HFFc6 (cell line): ENCODE results near the gene PPP1R10. TPM values are rescaled to one million over a fixed set of nuclear protein-coding genes. Genes with fewer than 3 reads are reported as not detected.

Experiments
- DNase-seq: peaks from one replicate; pipeline ENCODE4 v3.0.0-alpha.2; 2018
- H3K27ac Mint-ChIP-seq: 2 replicates; pipeline ENCODE4 v1.8.0; 2020; ENCODE audit warnings: mild to moderate bottlenecking, mixed read lengths
- H3K27me3 Mint-ChIP-seq: 2 replicates; pipeline ENCODE4 v1.8.0; 2021; ENCODE audit warnings: mild to moderate bottlenecking, moderate library complexity, mixed read lengths; ENCODE audit not compliant: insufficient read depth
- H3K36me3 Mint-ChIP-seq: 2 replicates; pipeline ENCODE4 v1.8.0; 2021; ENCODE audit warnings: low read depth, mixed read lengths
- H3K4me1 Mint-ChIP-seq: 2 replicates; pipeline ENCODE4 v1.8.0; 2020; ENCODE audit warnings: low read depth, mixed read lengths
- H3K4me3 Mint-ChIP-seq: 2 replicates; pipeline ENCODE4 v1.8.0; 2020; ENCODE audit warnings: mild to moderate bottlenecking, moderate library complexity, mixed read lengths
- H3K9me3 Mint-ChIP-seq: 2 replicates; pipeline ENCODE4 v1.8.0; 2020; ENCODE audit warnings: mild to moderate bottlenecking, mixed read lengths
- CTCF ChIP-seq: fragments of 200-600 bp; sonication (generic); IDR thresholded peaks from 2 replicates; pipeline ENCODE4 v1.5.0; 2021; ENCODE audit warnings: antibody characterized with exemption, mild to moderate bottlenecking
- total RNA-seq, 6 experiments: library from RNA; stranded (reverse); fragmentation: NEBNext Ultra II Directional; extraction: Animal tissue kit (Norgen Biotek cat#: 25700); gene quantifications; 2 replicates in 1 of 6; 3 replicates in 5 of 6; pipeline ENCODE4 v1.2.3, GENCODE V29; 2021

PPP1R10 gene
- total RNA-seq, 6 experiments from 2014 or later = 62.4 to 75.4 (median 71.2) TPM

DNA sequence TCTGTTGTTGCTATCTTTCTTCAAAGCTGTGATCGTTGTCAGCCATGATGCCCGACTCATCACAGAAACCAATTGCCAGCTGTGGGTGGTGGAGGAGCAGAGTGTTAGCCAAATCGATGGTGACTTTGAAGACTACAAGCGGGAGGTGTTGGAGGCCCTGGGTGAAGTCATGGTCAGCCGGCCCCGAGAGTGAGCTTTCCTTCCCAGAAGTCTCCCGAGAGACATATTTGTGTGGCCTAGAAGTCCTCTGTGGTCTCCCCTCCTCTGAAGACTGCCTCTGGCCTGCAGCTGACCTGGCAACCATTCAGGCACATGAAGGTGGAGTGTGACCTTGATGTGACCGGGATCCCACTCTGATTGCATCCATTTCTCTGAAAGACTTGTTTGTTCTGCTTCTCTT, 26.5 kb downstream of the PPP1R10 start:
- peaks cover 14% of the 10 kb centered on the region for H3K4me1 Mint-ChIP-seq
- H3K4me3 Mint-ChIP-seq = no peak overlapping the region
- no peak for TF ChIP-seq CTCF
- peak overlapping the region; percentile 58 for H3K27ac Mint-ChIP-seq
- peaks cover 43% of the 10 kb centered on the region for H3K36me3 Mint-ChIP-seq
- no peak for DNase-seq
- no peaks in the 10 kb centered on the region for H3K9me3 Mint-ChIP-seq
- peaks cover 3% of the 10 kb centered on the region for H3K27me3 Mint-ChIP-seq

GRCh38 chr6:30589754-30590358, 27.2 kb downstream of the PPP1R10 start:
- TF ChIP-seq CTCF = no peak
- peak overlapping the region; percentile 58 for H3K27ac Mint-ChIP-seq
- peaks cover 3% of the 10 kb centered on the region for H3K27me3 Mint-ChIP-seq
- H3K36me3 Mint-ChIP-seq = peaks cover 45% of the 10 kb centered on the region
- no peak overlapping the region for H3K4me3 Mint-ChIP-seq
- no peak for DNase-seq
- H3K9me3 Mint-ChIP-seq = no peaks in the 10 kb centered on the region
- peaks cover 14% of the 10 kb centered on the region for H3K4me1 Mint-ChIP-seq

DNA sequence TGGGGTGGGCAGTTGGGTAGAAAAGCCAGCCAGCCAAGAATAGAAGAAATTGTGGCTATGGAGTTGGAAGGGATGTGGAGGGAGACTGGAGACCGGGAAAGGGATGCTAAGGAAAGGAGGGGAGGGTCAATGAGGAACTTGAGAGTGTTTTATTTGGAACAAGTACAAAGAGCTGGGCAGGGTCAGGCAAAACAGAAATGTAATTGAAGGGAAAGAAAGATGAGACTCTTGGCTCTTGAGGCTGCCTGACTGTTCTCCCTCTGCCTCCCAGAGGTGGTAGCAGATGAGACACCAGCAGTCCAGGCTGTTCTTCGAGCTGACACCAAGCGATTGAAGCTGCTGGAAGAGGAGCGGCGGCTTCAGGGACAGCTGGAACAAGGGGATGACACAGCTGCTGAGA, 33.1 kb downstream of the PPP1R10 start:
- no peak overlapping the region for H3K4me3 Mint-ChIP-seq
- H3K27ac Mint-ChIP-seq = no peak overlapping the region
- no peak for DNase-seq
- no peak for TF ChIP-seq CTCF
- H3K36me3 Mint-ChIP-seq = peaks cover 52% of the 10 kb centered on the region
- H3K4me1 Mint-ChIP-seq = no peaks in the 10 kb centered on the region
- peaks cover 3% of the 10 kb centered on the region; the same call in 1 of the 2 replicates for H3K27me3 Mint-ChIP-seq
- H3K9me3 Mint-ChIP-seq = no peaks in the 10 kb centered on the region

GRCh38 chr6:30578051-30578450, 39.0 kb downstream of the PPP1R10 start:
- Mint-ChIP-seq H3K4me3 (no peak overlapping the region), H3K36me3 (peaks cover 46% of the 10 kb centered on the region), H3K27me3 (no peaks in the 10 kb centered on the region), H3K27ac (no peak overlapping the region), H3K9me3 (no peaks in the 10 kb centered on the region), H3K4me1 (peaks cover 18% of the 10 kb centered on the region)
- DNase-seq = no peak
- no peak for TF ChIP-seq CTCF

DNA sequence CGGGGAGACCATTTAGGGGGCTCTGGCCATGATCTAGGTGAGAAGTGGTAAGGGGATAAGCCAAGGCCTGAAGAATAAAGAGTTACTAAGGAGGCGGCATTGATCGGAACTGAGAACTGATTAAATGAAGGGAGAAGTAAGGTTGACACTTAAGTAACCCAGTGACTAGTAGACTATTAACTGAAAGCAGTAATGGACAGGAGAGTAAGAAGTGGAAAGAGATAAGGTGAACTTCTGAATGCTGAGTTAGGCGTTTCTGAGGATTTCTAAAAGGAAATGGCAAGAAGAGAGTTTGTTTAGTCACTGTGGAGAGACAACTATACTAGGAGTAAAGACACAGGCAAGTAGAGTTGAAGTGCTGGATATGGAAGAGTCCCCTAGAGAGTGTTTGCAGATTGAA, 43.9 kb downstream of the PPP1R10 start:
- Mint-ChIP-seq H3K4me3 (peak overlapping the region; percentile 93), H3K4me1 (peaks cover 53% of the 10 kb centered on the region), H3K27me3 (peaks cover 2% of the 10 kb centered on the region; the same call in 1 of the 2 replicates), H3K9me3 (no peaks in the 10 kb centered on the region), H3K36me3 (peaks cover 17% of the 10 kb centered on the region), H3K27ac (peak overlapping the region; percentile 1; the same call in 1 of the 2 replicates)
- TF ChIP-seq CTCF = no peak
- DNase-seq = no peak
